Sciatic nerve (tissue), 2 donors: ENCODE results near the gene CD320. TPM values are rescaled to one million over a fixed set of nuclear protein-coding genes. Genes with fewer than 3 reads are reported as not detected.
"Not testable (repeated sequence)": the region's sequence is repeated elsewhere in the genome, so short reads cannot be mapped to it uniquely, and the experiment has no call there.

ENCODE experiments used
- ATAC-seq: fragments of 200-7000 bp; cut with Tn5 transposase; one replicate; pipeline ENCODE4 v1.9.1; 2020; ENCODE audit warnings: mild to moderate bottlenecking, moderate library complexity
- DNase-seq: peaks from one replicate; pipeline ENCODE4 v3.0.0-alpha.2; 2020; ENCODE audit warnings: low spot score
- intact Hi-C: fragments of 100-400 bp; cut with DNase I; formaldehyde crosslinking; loops from one replicate; pipeline ENCODE4 v1.14.2; 2022
- total RNA-seq: library from RNA; stranded (reverse); fragmentation: NEBNext Ultra II Directional; extraction: Animal tissue kit (Norgen Biotek cat#: 25700); gene quantifications from one replicate; pipeline ENCODE4 v1.2.1, GENCODE V29; 2021
- donor health status: DM: no; HTN: no; CAD: no.
- donor health status: DM: no; HTN: no; CAD: no.

CD320 gene
- total RNA-seq, 1 donor from 2014 or later = 23.8 TPM

- intact Hi-C loops, DNase-seq, ATAC-seq: not testable (repeated sequence)
Measured at GRCh38 chr19:8314981-8315640, 7.0 kb upstream of the CD320 start.

GRCh38 chr19:8311461-8312260, 3.5 kb upstream of the CD320 start:
- ATAC-seq (no peak), DNase-seq (peak; percentile 60)
- intact Hi-C loops = no loop called here

- DNase-seq (peak; percentile 31), ATAC-seq (no peak)
- intact Hi-C loops = no loop called here
Measured at GRCh38 chr19:8310342-8311055, 2.3 kb upstream of the CD320 start.

GRCh38 chr19:8308891-8309291, 733 bp upstream of the CD320 start:
- ATAC-seq (no peak), DNase-seq (peak; percentile 44)
- intact Hi-C loops = no loop called here

- ATAC-seq (no peak), DNase-seq (no peak)
- intact Hi-C loops = no loop called here
Measured at GRCh38 chr19:8307400-8307964, 676 bp downstream of the CD320 start.

- peak; percentile 52 for DNase-seq
- intact Hi-C loops = no loop called here
Measured at GRCh38 chr19:8306235-8307054, 1.7 kb downstream of the CD320 start.

DNA sequence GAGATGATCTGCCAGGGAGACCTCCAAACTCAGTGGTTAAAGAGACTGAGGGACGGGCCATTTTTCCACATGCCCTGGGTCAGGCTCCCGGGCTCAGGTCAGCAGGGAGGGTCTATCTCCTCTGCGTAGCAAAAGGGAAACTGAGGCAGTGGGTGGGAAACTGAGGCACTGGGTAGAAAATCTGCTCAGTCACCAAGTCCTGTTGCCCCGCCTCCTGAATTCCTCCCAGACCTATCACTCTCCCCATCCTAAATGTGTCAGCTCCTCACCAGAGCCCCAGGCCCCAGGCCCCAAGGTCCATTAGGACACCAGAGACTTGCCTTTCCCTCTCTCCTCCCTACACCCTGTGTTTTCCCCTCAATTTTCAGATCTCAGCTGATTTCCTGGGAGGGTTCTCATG, 2.4 kb downstream of the CD320 start:
- no peak for ATAC-seq
- intact Hi-C loops = no loop called here
- DNase-seq = peak; percentile 45

More at GRCh38 chr19:8306235-8307054, 1.7 kb downstream of the CD320 start:
- no peak for ATAC-seq

DNA sequence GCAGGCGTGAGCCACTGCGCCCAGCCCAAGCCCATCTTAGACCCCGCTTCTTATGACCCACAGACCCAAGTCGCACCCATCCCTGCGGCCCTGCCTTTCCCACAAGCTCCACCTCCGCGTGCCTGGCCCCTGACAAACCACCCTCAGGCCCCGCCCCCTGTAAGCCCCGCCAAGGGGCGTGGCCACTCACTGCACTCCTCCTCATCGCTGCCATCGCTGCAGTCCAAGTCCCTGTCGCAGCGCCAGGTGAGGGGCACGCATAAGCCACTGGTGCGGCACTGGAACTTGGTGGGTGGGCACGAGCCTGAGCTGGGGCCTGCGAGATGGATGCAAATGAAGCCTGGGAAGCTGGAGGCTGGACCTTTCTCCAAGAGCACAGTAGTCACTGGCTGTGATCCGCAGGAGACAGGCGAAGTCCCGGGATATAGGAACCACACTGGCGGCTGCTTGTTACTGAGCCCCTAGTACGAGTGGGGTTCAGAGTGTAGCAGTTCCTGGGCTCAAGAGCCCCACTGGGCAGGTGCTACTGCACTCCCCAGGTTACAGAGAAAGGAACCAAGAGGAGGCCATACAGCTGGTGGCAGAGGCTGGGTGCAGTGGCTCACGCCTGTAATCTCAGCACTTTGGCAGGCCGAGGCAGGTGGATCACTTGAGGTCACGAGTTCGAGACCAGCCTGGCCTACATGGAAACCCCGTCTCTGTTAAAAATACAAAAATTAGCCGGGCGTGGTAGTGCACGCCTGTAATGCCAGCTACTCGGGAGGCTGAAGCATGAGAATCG, 3.1 kb downstream of the CD320 start:
- DNase-seq (peak; percentile 62), ATAC-seq (no peak)
- intact Hi-C loops = no loop called here

DNA sequence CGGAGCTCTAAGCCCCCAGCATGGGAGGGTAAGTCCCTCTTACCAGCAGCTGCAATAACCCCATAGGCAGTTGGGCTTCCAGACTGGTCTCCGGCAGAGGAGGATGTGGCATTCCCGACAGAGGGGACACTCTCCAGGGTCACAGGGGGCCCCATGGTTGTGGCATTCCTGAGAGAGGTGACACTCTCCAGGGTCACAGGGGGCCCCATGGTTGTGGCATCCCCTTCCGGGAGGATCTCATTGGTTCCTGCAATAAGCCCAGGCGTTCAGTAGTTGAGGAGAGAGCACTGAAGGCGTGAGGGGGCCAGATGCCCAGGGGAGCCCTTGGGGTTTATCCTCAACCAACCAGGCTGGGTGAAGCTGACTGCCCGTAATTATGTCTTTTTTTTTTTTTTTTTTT, 5.4 kb downstream of the CD320 start:
- intact Hi-C loops = no loop called here
- DNase-seq (no peak), ATAC-seq (no peak)

- intact Hi-C loops = no loop called here
- ATAC-seq = peak; percentile 65
Measured at GRCh38 chr19:8302357-8302691, 5.8 kb downstream of the CD320 start.

GRCh38 chr19:8291337-8291736, 16.8 kb downstream of the CD320 start:
- DNase-seq, intact Hi-C loops: not testable (repeated sequence)
- ATAC-seq = peak; percentile 70

More at GRCh38 chr19:8302357-8302691, 5.8 kb downstream of the CD320 start:
- DNase-seq = peak; percentile 69

DNA sequence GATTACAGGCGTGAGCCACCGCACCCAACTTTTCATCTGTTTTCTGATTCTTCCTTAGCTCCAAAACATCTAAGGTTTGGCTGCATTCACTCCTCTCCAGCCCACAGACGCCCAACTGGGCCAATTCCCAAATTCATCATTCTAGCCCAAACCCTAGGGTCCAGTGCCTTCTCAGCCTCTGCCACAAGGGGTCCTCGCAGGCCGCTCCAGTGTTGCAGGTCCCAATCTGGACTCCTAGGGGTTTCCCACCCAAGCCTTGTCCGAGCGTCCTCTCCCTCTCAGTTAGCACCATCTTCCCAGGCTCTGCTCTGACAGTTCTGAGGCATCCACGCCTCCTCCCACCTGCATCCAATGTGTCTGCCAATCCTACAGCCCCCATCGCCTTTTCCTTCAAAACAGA, 31.6 kb downstream of the CD320 start:
- intact Hi-C loops, DNase-seq: not testable (repeated sequence)
- ATAC-seq = peak; percentile 63

DNA sequence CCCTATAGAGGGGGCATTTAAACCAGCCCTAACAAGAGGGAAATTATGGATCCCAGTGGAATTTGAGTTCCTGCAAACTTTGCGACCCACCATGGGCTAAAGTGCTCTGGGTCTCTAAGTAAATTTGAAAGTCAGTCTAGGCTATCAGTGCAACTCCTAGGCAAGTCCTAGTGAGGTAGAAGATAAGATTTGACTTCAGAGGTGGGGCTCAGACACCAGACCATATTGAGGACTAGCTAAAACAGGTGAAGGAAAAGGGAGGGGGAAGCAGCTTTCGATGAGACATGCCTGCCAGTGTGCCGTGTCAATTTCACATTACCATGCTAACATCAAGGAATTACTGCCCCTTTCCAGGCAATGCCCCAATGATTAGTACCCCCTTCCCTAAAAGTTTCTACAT, 38.4 kb downstream of the CD320 start:
- intact Hi-C loops = no loop called here
- ATAC-seq (no peak), DNase-seq (no peak)

DNA sequence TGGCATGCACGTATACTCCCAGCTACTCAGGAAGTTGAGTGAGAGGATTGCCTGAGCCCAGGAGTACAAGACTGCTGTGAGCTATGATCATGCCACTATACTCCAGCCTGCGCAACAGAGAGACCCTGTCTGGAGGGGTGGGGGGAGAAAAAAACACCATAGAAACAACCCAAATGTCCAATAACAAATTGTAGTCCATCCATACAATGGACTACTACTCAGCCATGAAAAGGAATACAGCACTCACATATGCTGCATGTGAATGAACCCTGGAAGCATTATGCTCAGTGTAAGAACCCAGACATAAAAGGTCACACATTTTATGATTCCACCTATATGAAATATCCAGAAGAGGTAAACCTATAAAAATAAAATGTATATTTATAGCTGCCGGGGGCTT, 42.3 kb downstream of the CD320 start:
- intact Hi-C loops = no loop called here
- ATAC-seq = no peak
- DNase-seq = no peak

DNA sequence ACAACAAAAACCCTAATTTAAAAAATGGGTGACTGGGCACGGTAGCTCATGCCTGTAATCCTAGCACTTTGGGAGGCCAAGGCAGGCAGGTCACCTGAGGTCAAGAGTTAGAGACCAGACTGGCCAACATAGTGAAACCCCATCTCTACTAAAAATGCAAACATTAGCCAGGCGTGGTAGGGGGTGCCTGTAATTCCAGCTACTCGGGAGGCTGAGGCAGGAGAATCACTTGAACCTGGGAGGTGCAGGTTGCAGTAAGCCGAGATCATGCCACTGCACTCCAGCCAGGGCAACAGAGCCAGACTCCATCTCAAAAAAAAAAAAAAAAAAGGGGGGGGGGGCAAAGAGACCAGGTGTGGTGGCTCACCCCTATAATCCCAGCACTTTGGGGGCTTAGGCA, 43.9 kb downstream of the CD320 start:
- ATAC-seq, intact Hi-C loops, DNase-seq: not testable (repeated sequence)

DNA sequence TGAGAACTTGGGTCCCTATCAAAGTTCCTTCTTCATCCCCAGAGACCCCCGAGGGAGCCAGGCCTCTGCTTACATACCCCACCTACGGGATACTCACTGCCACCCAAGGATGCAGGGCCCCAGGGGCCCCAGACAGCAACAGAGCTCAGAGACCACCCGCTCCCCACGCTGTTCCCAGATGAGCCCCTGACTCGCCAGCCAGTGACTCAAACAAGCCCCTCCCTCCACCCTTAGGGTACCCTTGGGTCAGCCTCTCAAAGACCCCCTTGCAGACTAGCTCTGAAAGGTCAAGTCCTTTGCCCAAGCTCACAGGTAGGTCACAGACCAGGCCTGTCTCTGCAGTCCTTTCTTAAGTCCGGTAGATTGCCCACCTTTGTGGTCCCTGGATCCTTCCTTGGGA, 45.7 kb downstream of the CD320 start:
- intact Hi-C loops = no loop called here
- DNase-seq (peak; percentile 53), ATAC-seq (no peak)

DNA sequence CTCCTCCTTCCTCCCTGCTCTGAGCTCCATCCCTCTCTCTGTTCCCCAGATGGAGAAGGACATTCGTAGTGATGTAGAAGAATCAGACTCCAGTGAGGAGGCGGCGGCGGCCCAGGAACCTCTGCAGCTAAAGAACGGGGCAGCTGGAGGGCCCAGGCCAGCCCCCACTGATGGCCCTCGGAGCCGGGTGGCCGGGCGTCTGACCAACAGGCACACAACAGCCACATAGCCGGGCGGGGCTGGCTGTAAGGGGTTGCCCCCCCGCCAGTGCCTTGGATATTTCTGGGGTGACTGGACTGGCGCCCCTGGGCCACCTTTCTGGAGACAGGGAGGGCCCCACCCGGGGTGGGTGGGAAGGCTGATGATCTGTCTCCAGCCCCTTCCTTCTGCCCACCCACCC, 46.3 kb downstream of the CD320 start:
- peak; percentile 56 for DNase-seq
- no peak for ATAC-seq
- intact Hi-C loops = no loop called here

DNA sequence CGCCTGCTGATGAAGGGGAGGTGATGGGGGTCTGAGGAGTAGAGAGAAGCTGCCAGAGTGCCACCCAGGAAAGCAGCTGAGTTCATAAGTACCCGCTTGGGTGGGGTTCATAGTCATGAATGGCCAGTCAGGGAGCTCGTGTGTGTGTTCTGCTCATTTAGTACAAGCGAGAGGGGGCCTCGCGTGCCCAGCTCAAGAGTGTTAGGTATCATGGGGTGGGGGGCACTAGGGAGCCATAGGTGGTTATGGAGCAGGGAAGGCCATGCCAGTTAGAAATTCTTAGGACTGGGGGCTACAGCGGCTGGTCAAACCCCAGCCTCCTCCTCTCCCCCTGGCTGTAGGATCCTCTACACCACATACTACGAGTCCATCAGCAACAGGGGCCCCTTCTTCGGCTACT, 46.8 kb downstream of the CD320 start:
- intact Hi-C loops = no loop called here
- DNase-seq (no peak), ATAC-seq (no peak)
